ENCODE results near the gene ERC2.
A peak's percentile ranks its signal among the peaks of the same experiment; 100 is the strongest.

ERC2 gene

DNA sequence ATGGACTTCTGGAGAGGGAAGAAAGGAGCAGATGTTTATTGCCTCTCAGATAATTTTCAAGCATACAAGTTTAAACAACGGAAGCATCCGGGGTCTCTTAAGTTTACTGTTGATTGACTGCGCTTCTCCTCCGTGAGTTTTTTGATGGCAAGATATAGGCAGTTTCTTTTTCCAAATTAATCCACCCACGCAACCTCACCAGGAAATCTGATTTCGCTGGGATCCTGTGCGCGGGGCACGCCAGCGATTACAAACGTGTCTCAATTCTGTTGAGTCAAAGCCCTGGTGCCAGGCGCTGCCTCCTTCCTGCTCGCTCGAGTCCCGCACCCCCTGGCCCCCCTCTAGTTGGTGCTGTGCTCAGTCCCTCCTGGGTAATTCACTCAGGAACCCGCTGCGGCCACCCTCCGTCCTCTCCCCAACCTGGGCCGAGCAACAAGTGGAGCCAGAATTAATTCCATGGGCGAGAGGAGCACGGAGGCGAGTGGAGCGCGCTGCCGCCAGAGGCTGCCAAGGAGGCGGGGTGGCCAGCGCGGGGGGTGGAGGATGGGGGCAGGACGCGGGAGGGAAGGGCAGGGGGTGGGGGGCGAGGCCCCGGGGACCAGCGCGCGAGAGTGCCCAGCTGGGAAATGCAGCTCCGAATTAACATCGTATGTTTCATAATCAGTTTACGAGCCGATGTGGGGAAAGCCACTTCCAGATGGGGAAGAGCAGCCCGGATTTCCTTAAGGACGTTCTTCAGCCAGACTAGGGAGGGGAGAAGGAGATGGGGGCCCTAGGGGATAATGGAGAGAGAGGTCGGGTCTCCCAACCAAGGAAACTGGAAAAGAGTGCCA lies 987.1 kb downstream of the ERC2 start:
- Mint-ChIP-seq H3K4me1 (peaks cover 60% of the 10 kb centered on the region), H3K27ac (peak overlapping the region; percentile 68 to 73 (median 71)), H3K36me3 (ENCODE audit: low read depth) (peaks cover 43% of the 10 kb centered on the region), H3K4me3 (peak overlapping the region; percentile 94 to 97 (median 94)), H3K27me3 (ENCODE audit: low read depth) (peaks cover 42% of the 10 kb centered on the region), H3K9me3 (no peaks in the 10 kb centered on the region)
- no peak for TF ChIP-seq CTCF (IDR thresholded peaks at IDR 0.05; ENCODE audit: unreplicated experiment in 3 of 3)

DNA sequence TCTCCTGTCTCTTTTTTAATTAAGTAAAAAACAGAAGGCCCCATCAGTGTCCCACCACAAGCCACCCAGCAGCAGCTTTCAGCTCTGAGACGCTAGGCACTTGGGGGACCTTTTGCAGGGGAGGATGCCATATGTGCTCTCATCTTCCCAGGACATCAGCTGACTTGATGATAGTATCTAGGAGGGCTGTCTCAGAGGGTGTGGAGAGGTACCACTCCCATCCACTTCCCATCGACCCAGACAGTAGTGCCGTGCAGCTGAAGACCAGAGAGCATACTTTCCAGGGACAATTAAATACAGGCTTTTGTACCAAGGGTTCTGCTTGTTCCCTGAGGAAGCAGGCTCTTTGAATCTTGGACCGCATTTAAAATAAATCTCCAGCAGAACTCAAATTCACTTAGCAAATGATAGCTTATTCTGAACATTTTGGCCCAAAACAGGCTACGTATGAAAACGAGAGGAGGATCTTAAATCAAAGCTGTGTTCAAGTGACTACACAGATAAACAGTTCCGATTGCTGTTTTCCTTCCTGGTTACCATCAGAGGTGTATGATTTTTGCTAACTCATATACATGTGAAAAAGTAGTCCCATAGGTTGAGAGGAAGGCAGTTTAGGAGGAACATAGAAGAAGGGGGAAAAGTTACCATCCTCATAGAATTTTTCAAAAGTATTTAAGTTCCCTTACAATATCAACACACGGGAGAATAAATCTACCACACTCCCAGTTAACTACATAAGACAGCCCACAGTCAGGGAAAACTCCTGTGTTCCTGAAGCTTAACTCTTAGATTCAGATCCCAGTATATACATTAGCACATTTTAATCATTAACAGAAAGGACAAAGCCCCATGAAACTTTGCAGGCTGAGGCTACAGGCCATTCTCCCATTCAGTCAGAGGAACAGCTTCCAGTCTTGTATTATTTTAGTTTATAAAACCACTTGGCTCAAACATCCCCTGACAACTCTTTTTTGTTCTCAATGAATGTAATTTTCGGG lies 990.7 kb downstream of the ERC2 start:
- Mint-ChIP-seq H3K4me1 (peaks cover 49% of the 10 kb centered on the region), H3K27ac (peak overlapping the region; percentile 26 to 85 (median 36)), H3K27me3 (ENCODE audit: low read depth) (peaks cover 22% of the 10 kb centered on the region), H3K9me3 (no peaks in the 10 kb centered on the region), H3K4me3 (peak overlapping the region; percentile 8 to 26 (median 22)), H3K36me3 (ENCODE audit: low read depth) (peaks cover 70% of the 10 kb centered on the region)
- TF ChIP-seq CTCF (IDR thresholded peaks at IDR 0.05; ENCODE audit: unreplicated experiment in 3 of 3) = no peak

- H3K9me3 Mint-ChIP-seq = no peaks in the 10 kb centered on the region
- H3K27me3 Mint-ChIP-seq (ENCODE audit: low read depth) = peaks cover 17% of the 10 kb centered on the region
- peak overlapping the region in 1 of 3 experiments; percentile 59 for H3K27ac Mint-ChIP-seq
- no peak for TF ChIP-seq CTCF (IDR thresholded peaks at IDR 0.05; ENCODE audit: unreplicated experiment in 3 of 3)
- H3K4me3 Mint-ChIP-seq = no peak overlapping the region
- H3K4me1 Mint-ChIP-seq = peaks cover 49% of the 10 kb centered on the region
- H3K36me3 Mint-ChIP-seq (ENCODE audit: low read depth) = peaks cover 80% of the 10 kb centered on the region
Observed at GRCh38 chr3:55476515-55476914, 991.8 kb downstream of the ERC2 start.

GRCh38 chr3:55474213-55474632 lies 994.0 kb downstream of the ERC2 start:
- Mint-ChIP-seq H3K36me3 (ENCODE audit: low read depth) (peaks cover 87% of the 10 kb centered on the region), H3K27ac (no peak overlapping the region), H3K4me3 (no peak overlapping the region), H3K4me1 (peaks cover 30% of the 10 kb centered on the region), H3K27me3 (ENCODE audit: low read depth) (peaks cover 1% of the 10 kb centered on the region), H3K9me3 (no peaks in the 10 kb centered on the region)
- TF ChIP-seq CTCF (IDR thresholded peaks at IDR 0.05; ENCODE audit: unreplicated experiment in 3 of 3) = no peak

GRCh38 chr3:55473788-55474187 lies 994.5 kb downstream of the ERC2 start:
- peaks cover 87% of the 10 kb centered on the region for H3K36me3 Mint-ChIP-seq (ENCODE audit: low read depth)
- H3K27ac Mint-ChIP-seq = no peak overlapping the region
- no peaks in the 10 kb centered on the region for H3K27me3 Mint-ChIP-seq (ENCODE audit: low read depth)
- H3K4me1 Mint-ChIP-seq = peaks cover 29% of the 10 kb centered on the region
- H3K4me3 Mint-ChIP-seq = no peak overlapping the region
- no peak for TF ChIP-seq CTCF (IDR thresholded peaks at IDR 0.05; ENCODE audit: unreplicated experiment in 3 of 3)
- no peaks in the 10 kb centered on the region for H3K9me3 Mint-ChIP-seq
